ENCODE results near the gene RPS6KA2. TPM values are rescaled to one million over a fixed set of nuclear protein-coding genes. Genes with fewer than 3 reads are reported as not detected.

RPS6KA2 gene
- polyA plus RNA-seq, 1 donor = 12.5 TPM

- no peak overlapping the region for H3K4me3 ChIP-seq (ENCODE audit: low read length)
- no peaks in the 10 kb centered on the region for H3K27me3 ChIP-seq (ENCODE audit: control insufficient read depth, insufficient read depth, low read length)
- no peaks in the 10 kb centered on the region for H3K9me3 ChIP-seq (ENCODE audit: control insufficient read depth, low read depth, low read length)
- no peaks in the 10 kb centered on the region for H3K4me1 ChIP-seq (ENCODE audit: control insufficient read depth, insufficient read depth, low read length)
- no CpG with 5 or more reads among the region's 16 CpGs for WGBS (ENCODE audit: insufficient coverage, low lambda C conversion rate)
- no peaks in the 10 kb centered on the region for H3K36me3 ChIP-seq (ENCODE audit: control insufficient read depth, insufficient read depth, low read length)
- no peak for DNase-seq
- H3K27ac ChIP-seq (ENCODE audit: low read length) = no peak overlapping the region
Measured at GRCh38 chr6:166563200-166563599, 63.9 kb downstream of the RPS6KA2 start.

- WGBS (ENCODE audit: insufficient coverage, low lambda C conversion rate) = no CpG with 5 or more reads among the region's 9 CpGs
Measured at GRCh38 chr6:166562726-166563125, 64.3 kb downstream of the RPS6KA2 start.

GRCh38 chr6:166561771-166562359, 65.2 kb downstream of the RPS6KA2 start:
- no CpG with 5 or more reads among the region's 10 CpGs for WGBS (ENCODE audit: insufficient coverage, low lambda C conversion rate)
- Histone ChIP-seq H3K4me3 (ENCODE audit: low read length) (no peak overlapping the region), H3K4me1 (ENCODE audit: control insufficient read depth, insufficient read depth, low read length) (no peaks in the 10 kb centered on the region), H3K27ac (ENCODE audit: low read length) (no peak overlapping the region), H3K36me3 (ENCODE audit: control insufficient read depth, insufficient read depth, low read length) (no peaks in the 10 kb centered on the region), H3K27me3 (ENCODE audit: control insufficient read depth, insufficient read depth, low read length) (no peaks in the 10 kb centered on the region), H3K9me3 (ENCODE audit: control insufficient read depth, low read depth, low read length) (peaks cover 3% of the 10 kb centered on the region)
- no peak for DNase-seq

More at GRCh38 chr6:166562726-166563125, 64.3 kb downstream of the RPS6KA2 start:
- H3K4me3 ChIP-seq (ENCODE audit: low read length) = no peak overlapping the region
- no peak for DNase-seq
- H3K27me3 ChIP-seq (ENCODE audit: control insufficient read depth, insufficient read depth, low read length) = no peaks in the 10 kb centered on the region
- no peaks in the 10 kb centered on the region for H3K36me3 ChIP-seq (ENCODE audit: control insufficient read depth, insufficient read depth, low read length)
- H3K9me3 ChIP-seq (ENCODE audit: control insufficient read depth, low read depth, low read length) = no peaks in the 10 kb centered on the region
- H3K4me1 ChIP-seq (ENCODE audit: control insufficient read depth, insufficient read depth, low read length) = no peaks in the 10 kb centered on the region
- H3K27ac ChIP-seq (ENCODE audit: low read length) = no peak overlapping the region

- 100% methylated on average over 1 of the region's 3 CpGs for WGBS (ENCODE audit: insufficient coverage, low lambda C conversion rate)
- no peak overlapping the region for H3K27ac ChIP-seq (ENCODE audit: low read length)
- H3K9me3 ChIP-seq (ENCODE audit: control insufficient read depth, low read depth, low read length) = peaks cover 3% of the 10 kb centered on the region
- H3K4me3 ChIP-seq (ENCODE audit: low read length) = no peak overlapping the region
- no peaks in the 10 kb centered on the region for H3K36me3 ChIP-seq (ENCODE audit: control insufficient read depth, insufficient read depth, low read length)
- H3K4me1 ChIP-seq (ENCODE audit: control insufficient read depth, insufficient read depth, low read length) = no peaks in the 10 kb centered on the region
- H3K27me3 ChIP-seq (ENCODE audit: control insufficient read depth, insufficient read depth, low read length) = no peaks in the 10 kb centered on the region
- no peak for DNase-seq
Measured at GRCh38 chr6:166560222-166560621, 66.8 kb downstream of the RPS6KA2 start.

GRCh38 chr6:166559662-166560061, 67.4 kb downstream of the RPS6KA2 start:
- Histone ChIP-seq H3K4me3 (ENCODE audit: low read length) (no peak overlapping the region), H3K4me1 (ENCODE audit: control insufficient read depth, insufficient read depth, low read length) (no peaks in the 10 kb centered on the region), H3K27ac (ENCODE audit: low read length) (no peak overlapping the region), H3K36me3 (ENCODE audit: control insufficient read depth, insufficient read depth, low read length) (no peaks in the 10 kb centered on the region), H3K27me3 (ENCODE audit: control insufficient read depth, insufficient read depth, low read length) (no peaks in the 10 kb centered on the region), H3K9me3 (ENCODE audit: control insufficient read depth, low read depth, low read length) (peaks cover 3% of the 10 kb centered on the region)
- WGBS (ENCODE audit: insufficient coverage, low lambda C conversion rate) = no CpG with 5 or more reads among the region's 1 CpG
- DNase-seq = no peak

- Histone ChIP-seq H3K4me3 (ENCODE audit: low read length) (no peak overlapping the region), H3K4me1 (ENCODE audit: control insufficient read depth, insufficient read depth, low read length) (no peaks in the 10 kb centered on the region), H3K9me3 (ENCODE audit: control insufficient read depth, low read depth, low read length) (peaks cover 3% of the 10 kb centered on the region), H3K36me3 (ENCODE audit: control insufficient read depth, insufficient read depth, low read length) (no peaks in the 10 kb centered on the region), H3K27me3 (ENCODE audit: control insufficient read depth, insufficient read depth, low read length) (no peaks in the 10 kb centered on the region), H3K27ac (ENCODE audit: low read length) (no peak overlapping the region)
- 92% methylated on average over 2 of the region's 5 CpGs for WGBS (ENCODE audit: insufficient coverage, low lambda C conversion rate)
- DNase-seq = no peak
Measured at GRCh38 chr6:166559211-166559610, 67.8 kb downstream of the RPS6KA2 start.

GRCh38 chr6:166558156-166559005, 68.7 kb downstream of the RPS6KA2 start:
- Histone ChIP-seq H3K4me3 (ENCODE audit: low read length) (no peak overlapping the region), H3K27ac (ENCODE audit: low read length) (no peak overlapping the region), H3K36me3 (ENCODE audit: control insufficient read depth, insufficient read depth, low read length) (no peaks in the 10 kb centered on the region), H3K4me1 (ENCODE audit: control insufficient read depth, insufficient read depth, low read length) (no peaks in the 10 kb centered on the region), H3K9me3 (ENCODE audit: control insufficient read depth, low read depth, low read length) (peaks cover 3% of the 10 kb centered on the region), H3K27me3 (ENCODE audit: control insufficient read depth, insufficient read depth, low read length) (no peaks in the 10 kb centered on the region)
- WGBS (ENCODE audit: insufficient coverage, low lambda C conversion rate) = no CpG with 5 or more reads among the region's 12 CpGs
- no peak for DNase-seq

GRCh38 chr6:166556863-166557322, 70.2 kb downstream of the RPS6KA2 start:
- WGBS (ENCODE audit: insufficient coverage, low lambda C conversion rate) = no CpG with 5 or more reads among the region's 16 CpGs
- Histone ChIP-seq H3K36me3 (ENCODE audit: control insufficient read depth, insufficient read depth, low read length) (no peaks in the 10 kb centered on the region), H3K9me3 (ENCODE audit: control insufficient read depth, low read depth, low read length) (peaks cover 3% of the 10 kb centered on the region), H3K27me3 (ENCODE audit: control insufficient read depth, insufficient read depth, low read length) (no peaks in the 10 kb centered on the region), H3K4me3 (ENCODE audit: low read length) (no peak overlapping the region), H3K4me1 (ENCODE audit: control insufficient read depth, insufficient read depth, low read length) (no peaks in the 10 kb centered on the region), H3K27ac (ENCODE audit: low read length) (no peak overlapping the region)
- no peak for DNase-seq

- peaks cover 3% of the 10 kb centered on the region for H3K9me3 ChIP-seq (ENCODE audit: control insufficient read depth, low read depth, low read length)
- H3K27ac ChIP-seq (ENCODE audit: low read length) = no peak overlapping the region
- H3K4me3 ChIP-seq (ENCODE audit: low read length) = no peak overlapping the region
- no peaks in the 10 kb centered on the region for H3K27me3 ChIP-seq (ENCODE audit: control insufficient read depth, insufficient read depth, low read length)
- no peaks in the 10 kb centered on the region for H3K36me3 ChIP-seq (ENCODE audit: control insufficient read depth, insufficient read depth, low read length)
- no peaks in the 10 kb centered on the region for H3K4me1 ChIP-seq (ENCODE audit: control insufficient read depth, insufficient read depth, low read length)
- DNase-seq = no peak
Measured at GRCh38 chr6:166556336-166556735, 70.7 kb downstream of the RPS6KA2 start.

- H3K9me3 ChIP-seq (ENCODE audit: control insufficient read depth, low read depth, low read length) = peaks cover 3% of the 10 kb centered on the region
- no CpG with 5 or more reads among the region's 6 CpGs for WGBS (ENCODE audit: insufficient coverage, low lambda C conversion rate)
- no peak for DNase-seq
- no peak overlapping the region for H3K4me3 ChIP-seq (ENCODE audit: low read length)
- H3K36me3 ChIP-seq (ENCODE audit: control insufficient read depth, insufficient read depth, low read length) = no peaks in the 10 kb centered on the region
- H3K4me1 ChIP-seq (ENCODE audit: control insufficient read depth, insufficient read depth, low read length) = no peaks in the 10 kb centered on the region
- no peak overlapping the region for H3K27ac ChIP-seq (ENCODE audit: low read length)
- H3K27me3 ChIP-seq (ENCODE audit: control insufficient read depth, insufficient read depth, low read length) = no peaks in the 10 kb centered on the region
Measured at GRCh38 chr6:166555086-166555485, 72.0 kb downstream of the RPS6KA2 start.
